Stimulated activated CD4-positive, alpha-beta T cell treated with anti-CD3 and anti-CD28 coated beads, Interleukin-12 subunit alpha, Interleukin-12 subunit beta, amount 100 ng/mL, for 4 hours (primary cell): Measurements from ENCODE around the gene PTPN11.
"Not testable (repeated sequence)": the region's sequence is repeated elsewhere in the genome, so short reads cannot be mapped to it uniquely, and the experiment has no call there.

Experiments
- DNase-seq: peaks from one replicate; pipeline ENCODE4 v3.0.0-alpha.2; 2020

The PTPN11 gene

DNA sequence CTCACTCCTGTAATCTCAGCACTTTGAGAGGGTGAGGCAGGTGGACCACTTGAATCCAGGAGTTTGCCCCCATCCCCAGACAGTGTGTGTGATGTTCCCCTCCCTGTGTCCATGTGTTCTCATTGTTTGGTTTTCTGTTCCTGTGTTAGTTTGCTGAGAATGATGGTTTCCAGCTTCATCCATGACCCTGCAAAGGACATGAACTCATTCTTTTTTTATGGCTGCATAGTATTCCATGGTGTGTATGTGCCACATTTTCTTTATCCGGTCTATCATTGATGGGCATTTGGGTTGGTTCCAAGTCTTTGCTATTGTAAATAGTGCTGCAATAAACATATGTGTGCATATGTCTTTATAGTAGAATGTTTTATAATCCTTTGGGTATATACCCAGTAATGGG lies 38.4 kb downstream of the PTPN11 start:
- not testable (repeated sequence) for DNase-seq

- DNase-seq = no peak
Observed at GRCh38 chr12:112458330-112458729, 39.6 kb downstream of the PTPN11 start.

- DNase-seq = no peak
Observed at GRCh38 chr12:112458751-112459150, 40.0 kb downstream of the PTPN11 start.

GRCh38 chr12:112463478-112463877 lies 44.7 kb downstream of the PTPN11 start:
- DNase-seq = no peak

- no peak for DNase-seq
Observed at GRCh38 chr12:112464605-112465004, 45.9 kb downstream of the PTPN11 start.

DNA sequence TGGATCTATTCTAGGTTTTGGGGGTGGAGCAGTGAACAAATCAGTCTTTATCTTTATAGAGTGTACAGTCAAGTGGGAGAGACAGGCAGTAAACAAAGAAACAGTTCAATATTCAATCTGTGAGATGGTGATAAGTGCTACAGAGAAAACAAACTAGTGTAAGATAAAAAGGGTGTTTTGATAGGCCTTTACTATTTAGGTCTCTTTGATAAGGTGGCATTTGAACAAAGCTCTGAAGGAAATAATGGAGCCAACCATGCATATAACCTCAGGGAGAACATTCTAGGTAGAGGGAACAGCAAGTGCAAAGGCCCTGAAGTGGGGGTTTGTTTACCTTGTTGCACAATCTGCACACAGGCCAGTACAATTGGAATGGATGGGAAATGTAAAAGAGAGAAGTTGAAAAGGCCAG lies 47.3 kb downstream of the PTPN11 start:
- DNase-seq = no peak

- no peak for DNase-seq
Observed at GRCh38 chr12:112466835-112467234, 48.1 kb downstream of the PTPN11 start.

- DNase-seq = no peak
Observed at GRCh38 chr12:112468046-112468445, 49.3 kb downstream of the PTPN11 start.

DNA sequence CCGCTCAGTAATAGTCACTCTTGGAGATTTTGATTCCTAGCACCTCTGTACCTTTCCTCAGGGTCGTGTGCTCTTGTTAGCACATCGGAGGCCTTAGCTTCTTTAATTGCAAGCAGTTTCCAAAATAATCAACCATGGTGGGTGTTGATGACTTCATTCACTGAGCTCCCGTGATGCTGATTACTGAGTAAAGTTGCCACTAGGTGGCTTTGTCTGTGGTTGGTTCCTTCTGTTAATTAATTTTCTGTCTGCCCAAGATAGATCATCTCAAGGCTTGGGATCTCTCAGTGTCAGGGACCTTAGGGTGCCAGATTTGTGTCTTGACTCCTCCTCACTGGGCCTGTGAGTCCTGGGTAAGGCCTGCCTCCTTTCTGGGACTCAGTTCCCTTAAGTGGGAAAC lies 54.3 kb downstream of the PTPN11 start:
- DNase-seq = no peak

GRCh38 chr12:112479413-112479812 lies 60.7 kb downstream of the PTPN11 start:
- no peak for DNase-seq

GRCh38 chr12:112480931-112481330 lies 62.2 kb downstream of the PTPN11 start:
- no peak for DNase-seq

DNA sequence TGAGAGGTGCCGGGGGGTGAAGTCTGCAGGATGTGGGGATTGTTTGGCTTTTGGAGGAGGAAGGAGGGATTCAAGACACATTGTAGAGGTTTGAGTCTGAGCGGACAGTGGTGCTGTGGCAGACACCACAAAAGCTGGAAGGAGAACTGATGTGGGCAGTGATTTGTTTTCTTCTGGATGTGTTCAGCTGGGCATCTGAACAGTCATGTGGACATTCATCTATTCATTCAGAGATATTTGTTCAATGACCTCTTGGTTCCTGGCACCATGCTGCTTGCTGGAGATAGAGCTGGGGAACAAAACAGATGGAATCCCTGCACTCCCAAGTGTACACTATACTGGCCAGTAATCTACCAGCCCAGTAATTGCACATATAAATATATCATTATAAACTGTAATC lies 64.0 kb downstream of the PTPN11 start:
- no peak for DNase-seq

- no peak for DNase-seq
Observed at GRCh38 chr12:112486361-112486760, 67.6 kb downstream of the PTPN11 start.

GRCh38 chr12:112488257-112488876 lies 69.6 kb downstream of the PTPN11 start:
- DNase-seq = no peak

- DNase-seq = no peak
Observed at GRCh38 chr12:112489456-112489855, 70.7 kb downstream of the PTPN11 start.

GRCh38 chr12:112496496-112496895 lies 77.7 kb downstream of the PTPN11 start:
- no peak for DNase-seq

DNA sequence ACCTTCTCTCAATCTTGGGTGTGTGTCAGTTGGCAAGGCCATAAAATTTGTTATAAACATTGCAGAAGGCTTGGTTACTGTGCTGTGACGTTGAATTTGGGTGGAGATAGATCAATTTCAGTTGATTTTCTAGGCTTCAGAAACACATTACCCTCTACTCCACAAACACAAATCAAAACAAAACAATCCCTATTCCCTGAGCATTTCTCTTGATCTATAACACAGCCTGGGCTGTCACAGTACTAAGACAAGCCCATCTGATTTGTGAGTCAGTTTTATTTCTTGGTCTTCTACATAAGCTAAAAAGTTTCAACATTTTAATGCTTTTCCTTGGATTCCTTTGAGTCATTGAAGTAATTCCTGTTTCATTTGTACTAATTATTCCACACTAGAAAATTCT lies 79.8 kb downstream of the PTPN11 start:
- DNase-seq = no peak

DNA sequence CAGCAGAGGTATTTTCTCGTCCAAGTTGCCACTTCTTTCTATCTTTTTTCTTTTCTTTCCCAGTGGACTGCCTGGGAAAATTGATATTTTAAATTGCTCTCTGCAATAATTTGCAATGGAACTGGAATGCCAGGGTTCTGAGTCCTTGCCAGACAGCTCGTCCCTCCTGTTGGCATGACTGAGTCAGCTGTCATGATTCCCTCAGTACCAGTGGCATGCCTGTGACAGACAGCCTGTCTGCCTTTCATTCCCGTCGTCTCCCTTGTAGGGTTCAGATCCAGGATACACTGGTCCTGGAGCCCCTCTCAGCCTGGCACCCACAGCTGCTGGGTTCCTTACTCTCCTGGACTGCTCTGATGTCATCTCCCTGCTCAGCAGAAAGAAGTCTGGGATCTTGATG lies 84.8 kb downstream of the PTPN11 start:
- no peak for DNase-seq

GRCh38 chr12:112506513-112507166 lies 87.9 kb downstream of the PTPN11 start:
- DNase-seq = no peak

DNA sequence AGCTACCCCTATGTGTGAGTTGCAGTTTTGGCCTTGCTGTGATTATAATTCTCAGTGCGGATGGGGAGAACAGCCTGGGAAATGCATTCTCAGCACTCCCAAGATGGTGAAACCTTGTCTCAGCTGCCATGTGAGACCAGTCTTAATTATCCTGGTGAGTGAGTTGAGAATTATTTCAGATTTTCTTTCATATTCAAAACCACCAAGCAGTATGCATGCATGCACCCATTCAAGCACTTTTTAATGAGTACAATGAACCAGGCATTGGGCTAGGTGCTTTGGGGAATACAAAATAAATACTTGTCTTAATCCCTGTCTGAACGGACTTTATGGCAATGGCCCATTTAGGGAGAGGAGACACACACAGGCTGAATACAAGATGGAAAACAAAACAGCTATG lies 94.7 kb downstream of the PTPN11 start:
- DNase-seq = no peak

GRCh38 chr12:112514456-112514855 lies 95.7 kb downstream of the PTPN11 start:
- DNase-seq = no peak

GRCh38 chr12:112514926-112515642 lies 96.3 kb downstream of the PTPN11 start:
- DNase-seq = no peak

GRCh38 chr12:112515868-112516267 lies 97.1 kb downstream of the PTPN11 start:
- DNase-seq = no peak

- DNase-seq = no peak
Observed at GRCh38 chr12:112517730-112518364, 99.1 kb downstream of the PTPN11 start.
